ENCODE measurements around the gene DBT.

DBT gene

GRCh38 chr1:100188617-100189016, 61.0 kb downstream of the DBT start:
- DNase-seq (ENCODE audit: low spot score): no peak

GRCh38 chr1:100187912-100188311, 61.7 kb downstream of the DBT start:
- DNase-seq (ENCODE audit: low spot score): no peak

- no peak for DNase-seq (ENCODE audit: low spot score)
Measured at GRCh38 chr1:100184536-100184935, 65.1 kb downstream of the DBT start.

DNA sequence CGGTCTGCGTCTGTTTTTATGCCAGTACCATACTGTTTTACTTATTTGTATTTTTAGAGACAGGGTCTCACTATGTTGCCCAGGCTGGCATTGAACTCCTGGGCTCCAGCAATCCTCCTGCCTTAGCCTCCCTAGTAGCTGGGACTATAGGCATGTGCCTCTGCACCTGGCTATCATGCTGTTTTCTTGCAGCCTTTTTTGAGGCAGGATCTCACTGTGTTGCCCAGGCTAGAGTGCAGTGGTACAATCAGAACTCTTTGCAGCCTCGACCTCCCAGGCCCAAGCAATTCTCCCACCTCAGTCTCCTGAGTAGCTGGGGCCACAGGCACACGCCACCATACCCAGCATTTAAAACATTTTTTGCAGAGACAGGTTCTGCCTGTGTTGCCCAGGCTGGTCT, 66.3 kb downstream of the DBT start:
- no peak for DNase-seq (ENCODE audit: low spot score)

- DNase-seq (ENCODE audit: low spot score): no peak
Measured at GRCh38 chr1:100178091-100178490, 71.5 kb downstream of the DBT start, which contains the start of gene LRRC39. LRRC39 (minus strand) TSS chr1:100178256; CDS start chr1:100168516, 9,740 bp downstream.

- DNase-seq (ENCODE audit: low spot score): no peak
Measured at GRCh38 chr1:100177295-100178041, 72.2 kb downstream of the DBT start.

DNA sequence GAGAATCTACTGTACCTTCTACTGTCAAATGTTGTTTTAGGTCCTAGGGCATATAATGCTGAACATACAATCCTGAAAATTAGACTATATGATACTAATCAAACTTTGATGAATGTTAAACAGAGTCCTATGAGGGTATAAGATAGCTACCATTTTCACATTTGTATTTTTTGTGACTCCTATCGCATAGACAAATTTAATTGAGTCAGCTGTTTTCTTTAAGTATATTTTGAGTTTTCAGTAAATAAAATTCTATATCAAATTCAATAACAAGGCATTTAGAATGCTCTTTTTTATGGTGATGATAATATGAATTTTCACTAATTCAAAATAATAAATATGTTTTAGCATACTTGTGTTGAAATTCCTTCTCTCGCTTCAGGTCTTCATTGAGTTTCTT, 81.6 kb downstream of the DBT start:
- DNase-seq (ENCODE audit: low spot score): no peak

DNA sequence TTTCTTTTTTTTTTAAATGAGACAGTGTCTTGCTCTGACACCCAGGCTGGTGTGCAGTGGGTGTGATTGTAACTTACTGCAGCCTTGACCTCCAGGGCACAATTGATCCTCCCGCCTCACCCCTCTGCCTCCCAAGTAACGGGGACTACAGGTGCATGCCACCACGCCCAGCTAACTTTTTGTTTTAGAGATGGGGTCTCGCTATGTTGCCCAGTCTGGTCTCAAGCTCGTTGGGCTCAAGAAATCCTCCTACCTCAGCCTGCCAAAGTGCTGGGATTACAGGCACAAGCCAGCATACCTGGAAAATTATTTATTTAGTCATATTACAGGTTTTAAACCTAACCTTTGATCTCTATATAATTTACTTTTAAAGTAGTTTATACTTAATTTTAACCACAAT, 84.9 kb downstream of the DBT start:
- no peak for DNase-seq (ENCODE audit: low spot score)

GRCh38 chr1:100164216-100164615, 85.4 kb downstream of the DBT start:
- DNase-seq (ENCODE audit: low spot score): no peak

- no peak for DNase-seq (ENCODE audit: low spot score)
Measured at GRCh38 chr1:100162881-100163280, 86.8 kb downstream of the DBT start.

- no peak for DNase-seq (ENCODE audit: low spot score)
Measured at GRCh38 chr1:100152271-100152670, 97.4 kb downstream of the DBT start.

DNA sequence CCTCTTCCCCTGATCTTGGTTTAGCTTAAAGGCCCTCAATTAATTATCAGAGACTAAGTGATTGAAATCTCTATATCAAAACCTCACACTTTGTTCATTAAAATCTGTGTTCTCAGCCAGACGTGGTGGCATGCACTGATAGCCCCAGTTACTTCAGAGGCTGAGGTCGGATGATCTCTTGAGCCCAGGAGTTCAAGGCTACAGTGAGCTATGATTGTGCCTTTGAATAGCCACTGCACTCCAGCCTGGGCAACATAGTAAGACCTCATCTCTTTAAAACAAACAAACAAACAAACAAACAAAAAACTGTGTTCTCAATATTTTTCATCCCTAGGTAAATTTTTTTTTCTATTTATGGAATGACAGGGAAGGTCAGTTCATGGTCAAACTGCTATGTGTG, 98.0 kb downstream of the DBT start:
- DNase-seq (ENCODE audit: low spot score): no peak

DNA sequence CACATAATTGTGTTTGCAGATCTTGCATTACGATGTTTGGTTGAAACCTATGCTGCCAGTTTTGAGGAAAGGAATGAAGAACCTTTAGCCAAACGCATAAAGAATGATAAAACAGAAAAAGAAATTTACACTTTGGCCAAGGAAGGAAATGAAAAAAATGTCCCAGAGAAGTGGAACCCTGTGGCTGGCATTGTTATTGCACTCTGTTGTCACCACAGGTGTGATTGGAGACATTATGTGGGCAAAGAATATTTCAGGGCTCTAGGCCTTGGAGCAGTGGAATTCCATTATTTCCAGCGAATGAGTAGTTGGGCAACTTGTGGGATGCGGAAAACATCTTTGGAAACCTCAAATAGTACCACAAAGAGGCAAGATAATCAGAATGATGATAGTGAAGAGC, 101.8 kb downstream of the DBT start:
- no peak for DNase-seq (ENCODE audit: low spot score)

DNA sequence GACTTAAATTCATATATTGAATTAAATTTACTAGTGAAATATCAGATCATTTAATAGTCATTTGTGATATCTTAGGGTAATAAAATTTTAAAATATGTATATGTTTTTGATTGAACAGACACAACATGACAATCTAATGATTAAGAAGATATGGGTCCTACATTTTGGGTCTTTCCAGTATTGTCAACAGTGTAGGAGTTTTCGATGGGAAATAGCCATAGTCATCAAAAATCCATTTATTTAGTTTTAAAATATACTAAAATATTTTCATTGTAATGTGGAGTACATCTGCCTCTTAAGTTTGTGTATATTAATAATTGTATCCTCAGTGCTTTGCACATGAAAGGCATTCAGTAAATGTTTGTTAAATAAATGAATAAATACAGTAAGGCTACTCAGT, 102.7 kb downstream of the DBT start:
- no peak for DNase-seq (ENCODE audit: low spot score)

DNA sequence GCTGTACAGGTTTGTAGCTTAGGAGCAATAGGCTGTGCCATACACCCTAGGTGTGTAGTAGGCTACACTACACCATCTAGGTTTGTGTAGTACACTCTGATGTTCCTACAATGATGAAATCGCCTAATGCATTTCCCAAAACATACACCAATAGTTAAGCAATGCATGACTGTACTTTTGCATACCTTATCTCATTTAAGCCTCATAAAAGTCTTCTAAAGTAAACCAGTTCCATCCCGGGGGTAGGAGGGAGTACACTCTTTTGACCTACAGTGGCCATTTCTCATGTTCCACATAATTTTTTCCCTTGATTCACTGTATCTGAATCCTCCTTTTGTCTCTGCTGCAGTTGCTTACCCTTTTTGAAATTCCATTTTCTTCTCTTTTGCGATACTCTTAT, 104.5 kb downstream of the DBT start:
- no peak for DNase-seq (ENCODE audit: low spot score)

- no peak for DNase-seq (ENCODE audit: low spot score)
Measured at GRCh38 chr1:100142343-100142742, 107.3 kb downstream of the DBT start.

DNA sequence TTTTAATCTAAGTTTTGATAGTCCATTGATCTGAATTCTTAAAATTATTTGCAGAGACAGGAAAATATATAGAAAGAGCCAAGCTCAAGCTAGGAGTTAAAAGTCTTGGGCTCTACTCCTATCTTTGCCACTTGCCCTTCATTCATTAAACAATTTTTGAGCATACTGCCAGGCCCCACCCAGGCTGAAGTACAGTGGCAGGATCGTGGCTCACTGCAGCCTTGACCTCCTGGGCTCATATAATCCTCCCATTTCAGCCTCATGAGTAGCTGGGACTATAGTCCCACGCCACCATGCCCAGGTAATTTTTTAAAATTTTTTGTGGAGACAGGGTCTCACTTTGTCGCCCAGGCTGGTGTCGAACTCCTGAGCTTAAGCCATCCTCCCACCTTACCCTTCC, 108.4 kb downstream of the DBT start:
- no peak for DNase-seq (ENCODE audit: low spot score)

DNA sequence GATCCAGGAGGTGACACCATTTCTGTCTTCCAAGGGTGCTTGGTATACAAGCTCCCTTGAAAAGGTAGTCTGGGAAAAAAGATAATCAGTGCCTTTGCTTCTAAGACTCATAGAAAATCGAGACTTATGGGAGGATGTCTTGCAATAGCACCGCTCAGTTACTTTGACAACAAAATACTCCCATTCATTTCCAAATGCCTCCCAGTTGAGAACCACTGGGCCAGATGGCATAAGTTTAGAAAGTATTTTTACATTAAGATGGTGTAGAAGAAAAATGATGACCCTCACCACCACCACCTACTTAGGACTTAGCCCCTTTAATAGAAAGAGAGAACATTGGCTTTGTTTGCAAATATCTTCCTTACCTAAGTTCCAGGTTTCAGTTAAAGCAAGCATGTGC, 112.0 kb downstream of the DBT start:
- DNase-seq (ENCODE audit: low spot score): no peak
